SIG-M5 treated with dmso at 0.1 percent for 504 hours (cell line): ENCODE data around the gene INSC.

Experiments used
- DNase-seq: peaks from one replicate; lab custom pipeline; 2025; ENCODE audit not compliant: unreplicated experiment; lab: John Stamatoyannopoulos, UW

INSC gene

DNA sequence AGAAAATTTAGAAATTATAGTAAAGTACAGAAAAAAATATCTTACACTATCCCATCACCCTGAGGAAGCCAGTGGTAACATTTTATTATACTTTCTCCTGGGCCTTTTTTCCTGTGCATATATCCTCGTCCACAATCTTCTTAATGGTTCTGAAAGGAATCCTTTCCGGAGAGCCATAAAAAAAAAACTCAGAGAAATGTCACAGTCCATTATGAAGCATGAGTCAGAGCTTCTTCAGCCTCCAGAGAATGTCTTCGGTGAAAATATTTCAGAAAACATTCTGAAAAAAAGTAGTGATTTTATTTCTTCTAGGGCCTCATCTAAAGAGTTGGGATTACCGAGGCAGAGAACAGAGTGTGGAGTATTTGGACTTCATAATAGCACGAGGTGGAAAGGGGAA, 163.4 kb downstream of the INSC start:
- no peak for DNase-seq

DNA sequence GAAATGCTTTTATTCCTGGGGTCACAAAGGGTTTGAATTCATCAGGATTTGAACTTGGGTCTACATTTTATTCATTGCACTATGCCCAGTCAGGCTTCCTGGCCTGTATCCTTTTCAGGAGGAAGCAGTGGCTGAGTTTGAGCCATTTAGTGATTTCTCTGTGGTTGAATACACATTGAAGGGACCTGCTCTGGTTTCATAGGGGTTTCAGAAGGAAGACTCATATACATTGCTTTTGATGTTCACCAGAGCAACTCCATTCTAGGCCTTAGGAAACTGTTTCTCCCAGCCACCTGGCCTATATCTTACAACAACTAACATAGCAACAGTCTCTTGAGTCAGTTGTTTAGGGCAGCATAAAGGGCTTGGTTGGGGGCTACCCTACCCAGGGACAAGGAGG, 165.7 kb downstream of the INSC start:
- no peak for DNase-seq

DNA sequence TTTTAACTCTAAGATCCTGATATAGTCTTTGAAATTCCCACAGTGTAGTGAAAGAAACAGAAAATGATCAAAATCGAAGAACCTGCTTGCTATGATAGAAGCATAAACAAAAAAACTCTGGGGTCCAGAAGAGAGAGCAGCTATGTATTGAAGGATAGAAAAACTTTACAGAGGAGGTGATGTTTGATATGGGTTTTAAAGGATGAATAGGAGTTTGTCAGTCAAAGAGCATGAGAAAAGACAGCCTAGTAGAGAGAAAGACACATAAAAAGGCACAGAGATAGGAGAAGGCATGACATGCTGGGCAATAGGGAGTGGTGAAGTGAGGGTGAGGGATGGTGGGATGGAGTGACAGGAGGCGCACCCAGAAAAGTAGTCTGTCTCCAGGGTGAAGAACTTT, 168.0 kb downstream of the INSC start:
- no peak for DNase-seq

- no peak for DNase-seq
These were observed 171.7 kb downstream of the INSC start for GRCh38 chr11:15286465-15286864.

- no peak for DNase-seq
These were observed 174.1 kb downstream of the INSC start for GRCh38 chr11:15288863-15289262.

GRCh38 chr11:15289723-15290122, 175.0 kb downstream of the INSC start:
- DNase-seq, result no peak

DNA sequence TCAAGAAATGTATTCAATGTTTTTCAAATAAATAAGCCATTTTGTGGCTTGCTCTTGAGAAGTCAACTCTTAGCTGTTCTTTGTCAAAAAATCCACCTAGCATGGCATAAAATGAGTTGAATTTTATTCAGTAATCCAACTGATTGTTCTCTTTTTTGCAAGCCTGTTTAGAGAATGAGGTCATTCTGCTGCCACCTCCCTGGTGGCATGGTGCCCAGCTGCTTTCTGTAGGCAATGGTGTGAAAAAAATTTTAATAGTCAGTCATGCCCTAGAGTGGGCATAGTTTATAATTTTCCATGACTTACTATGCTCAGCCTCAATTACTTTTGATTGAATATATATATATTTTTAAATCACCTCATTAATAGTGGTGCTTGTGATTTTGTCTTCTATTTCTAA, 177.2 kb downstream of the INSC start:
- DNase-seq, result no peak

DNA sequence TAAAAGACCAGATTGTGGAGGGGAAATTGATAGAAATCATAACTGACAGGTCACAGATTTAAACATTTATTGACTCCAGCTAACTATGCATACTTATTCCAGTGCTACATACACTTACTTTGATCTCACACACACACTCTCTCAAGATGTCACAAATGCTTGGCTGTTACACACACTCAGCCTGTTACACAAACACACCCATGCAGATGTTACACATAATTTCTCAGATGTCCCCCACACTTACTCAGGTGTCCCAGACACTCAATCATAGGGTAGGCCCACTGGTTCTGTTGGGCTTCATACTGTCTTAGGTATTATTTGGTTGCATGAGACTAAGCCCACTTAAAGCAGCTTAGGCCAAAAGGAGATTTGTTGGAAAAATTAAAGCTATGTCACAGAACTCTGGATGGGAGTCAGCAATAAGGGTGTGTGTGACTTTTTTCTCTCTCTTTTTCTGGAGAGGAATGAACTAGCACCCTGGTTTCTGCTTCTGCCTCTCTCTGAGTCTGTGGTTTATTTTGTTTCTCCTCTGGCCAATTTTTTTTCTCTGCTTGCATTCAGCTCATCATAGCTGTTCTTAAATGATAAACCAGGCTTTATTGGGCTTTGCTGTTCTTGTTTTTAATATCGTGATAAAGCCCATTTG, 179.4 kb downstream of the INSC start:
- DNase-seq, result no peak

GRCh38 chr11:15295695-15296094, 181.0 kb downstream of the INSC start:
- DNase-seq, result no peak
